ENCODE results near the gene TRIM24. TPM values are rescaled to one million over a fixed set of nuclear protein-coding genes. Genes with fewer than 3 reads are reported as not detected.
"Not testable (repeated sequence)": the region's sequence is repeated elsewhere in the genome, so short reads cannot be mapped to it uniquely, and the experiment has no call there.

TRIM24 gene
- total RNA-seq, 5 donors from 2014 or later (not counting 1 experiment from before 2014, with no cell fraction given): 16.0 to 18.9 (median 17.1) TPM

DNA sequence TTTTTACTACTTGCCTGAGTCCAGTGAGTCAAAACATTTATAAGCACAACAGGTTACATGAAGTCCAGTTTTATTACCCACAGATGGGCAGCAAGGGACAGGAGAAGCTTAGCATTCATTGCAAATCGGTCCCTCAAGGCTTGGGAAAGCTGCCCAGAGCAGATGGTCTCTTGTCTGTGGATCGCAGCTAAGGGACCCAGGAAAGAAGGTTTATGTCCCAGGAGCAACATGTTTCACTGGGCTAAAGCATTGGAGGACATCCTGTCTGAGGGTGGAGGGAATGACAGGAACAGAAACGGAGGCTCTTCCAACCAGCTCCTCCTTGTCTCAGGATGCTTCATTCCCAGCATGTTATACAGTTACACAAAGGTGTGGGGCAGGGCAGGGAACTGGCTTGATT, 39.3 kb downstream of the TRIM24 start:
- H3K9me3 ChIP-seq: no peaks in the 10 kb centered on the region
- H3K27ac ChIP-seq (ENCODE audit: low read length): no peak overlapping the region
- POLR2A ChIA-PET: no interaction called here
- no peaks in the 10 kb centered on the region for H3K36me3 ChIP-seq (ENCODE audit: control insufficient read depth in 2 of 2, extremely low read depth in 1 of 2, insufficient read depth in 1 of 2, low read length in 1 of 2)
- no peaks in the 10 kb centered on the region for H3K27me3 ChIP-seq (replicated peaks in 1 of 2; ENCODE audit: control insufficient read depth in 2 of 2, extremely low read depth in 1 of 2, insufficient read depth in 2 of 2, low read length in 1 of 2)
- Mint-ChIP-seq H3K4me3 (no peak overlapping the region), H3K27me3 (no peaks in the 10 kb centered on the region), H3K36me3 (peaks cover 27% of the 10 kb centered on the region), H3K4me1 (peaks cover 48 to 59% (median 53%) of the 10 kb centered on the region in 3 donors), H3K9me3 (peaks cover 0 to 6% (median 0%) of the 10 kb centered on the region in 3 donors), H3K27ac (no peak overlapping the region)
- no peak overlapping the region for H3K4me3 ChIP-seq (ENCODE audit: control insufficient read depth in 1 of 2, extremely low read depth in 1 of 2, low read length in 1 of 2)
- 100% methylated on average over 2 of the region's 3 CpGs for WGBS (ENCODE audit: insufficient coverage)
- ATAC-seq (replicated peaks in 1 of 4) (no peak), DNase-seq (no peak)
- CTCF ChIA-PET: no interaction called here
- H3K4me1 ChIP-seq (ENCODE audit: control insufficient read depth in 1 of 2, extremely low read depth in 1 of 2, insufficient read depth in 2 of 2, low read length in 2 of 2): no peaks in the 10 kb centered on the region

- H3K36me3 ChIP-seq (ENCODE audit: control insufficient read depth in 2 of 2, extremely low read depth in 1 of 2, insufficient read depth in 1 of 2, low read length in 1 of 2); H3K27ac ChIP-seq (ENCODE audit: low read length); H3K27ac Mint-ChIP-seq; H3K27me3 Mint-ChIP-seq; H3K27me3 ChIP-seq (replicated peaks in 1 of 2; ENCODE audit: control insufficient read depth in 2 of 2, extremely low read depth in 1 of 2, insufficient read depth in 2 of 2, low read length in 1 of 2); H3K9me3 ChIP-seq; H3K4me1 ChIP-seq (ENCODE audit: control insufficient read depth in 1 of 2, extremely low read depth in 1 of 2, insufficient read depth in 2 of 2, low read length in 2 of 2); ATAC-seq (replicated peaks in 1 of 4); DNase-seq; H3K9me3 Mint-ChIP-seq; H3K4me3 ChIP-seq (ENCODE audit: control insufficient read depth in 1 of 2, extremely low read depth in 1 of 2, low read length in 1 of 2); H3K4me3 Mint-ChIP-seq: not testable (repeated sequence)
- peaks cover 45 to 49% (median 49%) of the 10 kb centered on the region in 3 donors for H3K4me1 Mint-ChIP-seq
- peaks cover 34% of the 10 kb centered on the region for H3K36me3 Mint-ChIP-seq
- 100% methylated on average over 1 of the region's 2 CpGs for WGBS (ENCODE audit: insufficient coverage)
- CTCF ChIA-PET: interaction anchor here in 1 of 2 donors (0.7 kb wide), 1 partner anchor 61 kb away, joined by 6 read pairs; no protein-coding TSS in a partner anchor
- POLR2A ChIA-PET: interaction anchor here in 1 of 2 donors (0.5 kb wide), 1 partner anchor 97 kb away, joined by 5 read pairs; no protein-coding TSS in a partner anchor
Measured at GRCh38 chr7:138500303-138500702, 40.2 kb downstream of the TRIM24 start.

DNA sequence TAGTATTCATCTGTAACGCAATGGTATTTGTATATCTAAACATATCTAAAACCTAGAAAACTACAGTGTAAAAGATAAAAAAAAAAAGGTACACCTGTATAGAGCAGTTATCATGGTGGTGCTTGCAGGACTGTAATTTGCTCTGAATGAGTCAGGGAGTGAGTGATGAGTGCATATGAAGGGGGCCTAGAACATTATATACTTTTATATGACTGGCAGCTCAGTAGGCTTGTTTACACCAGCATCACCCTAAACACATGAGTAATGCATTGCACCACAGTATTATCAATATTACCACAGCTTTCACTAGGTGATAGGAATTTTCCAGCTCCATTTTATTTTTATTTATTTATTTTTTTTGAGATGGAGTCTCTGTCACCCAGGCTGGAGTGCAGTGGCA, 40.8 kb downstream of the TRIM24 start:
- peaks cover 0 to 5% of the 10 kb centered on the region in 2 donors for H3K36me3 ChIP-seq (ENCODE audit: control insufficient read depth in 2 of 2, extremely low read depth in 1 of 2, insufficient read depth in 1 of 2, low read length in 1 of 2)
- DNase-seq (no peak), ATAC-seq (replicated peaks in 1 of 4) (no peak)
- peaks cover 36% of the 10 kb centered on the region for H3K36me3 Mint-ChIP-seq
- no peak overlapping the region for H3K4me3 Mint-ChIP-seq
- H3K27me3 Mint-ChIP-seq: no peaks in the 10 kb centered on the region
- ChIA-PET CTCF (no interaction called here), POLR2A (interaction anchor here in 1 of 2 donors (0.5 kb wide), 2 partner anchors 98 to 99 kb away, joined by 5 to 7 read pairs; no protein-coding TSS in a partner anchor)
- H3K4me3 ChIP-seq (ENCODE audit: control insufficient read depth in 1 of 2, extremely low read depth in 1 of 2, low read length in 1 of 2): no peak overlapping the region
- H3K27ac ChIP-seq (ENCODE audit: low read length): no peak overlapping the region
- H3K4me1 Mint-ChIP-seq: peaks cover 44 to 46% (median 46%) of the 10 kb centered on the region in 3 donors
- peaks cover 0 to 6% (median 0%) of the 10 kb centered on the region in 3 donors for H3K9me3 Mint-ChIP-seq
- no CpG with 5 or more reads among the region's 1 CpG for WGBS (ENCODE audit: insufficient coverage)
- H3K9me3 ChIP-seq: no peaks in the 10 kb centered on the region
- no peak overlapping the region for H3K27ac Mint-ChIP-seq
- H3K27me3 ChIP-seq (replicated peaks in 1 of 2; ENCODE audit: control insufficient read depth in 2 of 2, extremely low read depth in 1 of 2, insufficient read depth in 2 of 2, low read length in 1 of 2): no peaks in the 10 kb centered on the region
- H3K4me1 ChIP-seq (ENCODE audit: control insufficient read depth in 1 of 2, extremely low read depth in 1 of 2, insufficient read depth in 2 of 2, low read length in 2 of 2): no peaks in the 10 kb centered on the region

DNA sequence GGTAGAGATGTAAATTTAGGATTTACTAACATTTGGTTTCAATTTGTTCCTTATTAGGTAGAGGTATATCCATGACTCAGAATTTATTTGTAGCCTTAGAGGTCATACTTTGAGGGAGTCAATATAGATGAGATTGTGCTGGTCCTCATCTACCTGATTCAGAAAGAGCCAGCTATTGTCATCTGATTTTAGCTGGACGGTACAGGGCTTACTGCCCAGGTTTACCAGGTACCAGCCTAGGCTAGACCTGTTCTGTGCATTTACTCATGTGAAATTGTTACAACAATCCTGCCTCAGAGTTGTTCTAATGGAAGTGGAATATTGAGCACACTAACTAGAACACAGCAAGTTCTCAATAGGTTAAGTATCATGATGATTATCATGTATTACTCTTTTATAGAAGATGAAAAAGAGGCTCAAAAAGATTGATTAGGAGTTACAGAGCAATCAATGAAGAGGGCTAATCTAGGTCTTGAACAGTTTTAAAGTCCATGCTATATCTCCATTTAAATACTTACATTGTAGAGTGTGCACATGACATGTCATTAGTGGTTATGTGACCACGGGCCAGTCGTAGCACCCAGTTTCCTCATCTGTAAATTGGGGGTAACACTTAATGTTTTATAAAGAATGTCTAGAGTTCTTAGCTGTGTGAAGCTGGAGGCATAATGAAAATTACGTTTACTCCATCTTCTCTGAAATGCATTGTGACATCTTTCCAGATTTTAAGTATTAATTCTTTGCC, 42.1 kb downstream of the TRIM24 start:
- no CpG with 5 or more reads among the region's 4 CpGs for WGBS (ENCODE audit: insufficient coverage)

DNA sequence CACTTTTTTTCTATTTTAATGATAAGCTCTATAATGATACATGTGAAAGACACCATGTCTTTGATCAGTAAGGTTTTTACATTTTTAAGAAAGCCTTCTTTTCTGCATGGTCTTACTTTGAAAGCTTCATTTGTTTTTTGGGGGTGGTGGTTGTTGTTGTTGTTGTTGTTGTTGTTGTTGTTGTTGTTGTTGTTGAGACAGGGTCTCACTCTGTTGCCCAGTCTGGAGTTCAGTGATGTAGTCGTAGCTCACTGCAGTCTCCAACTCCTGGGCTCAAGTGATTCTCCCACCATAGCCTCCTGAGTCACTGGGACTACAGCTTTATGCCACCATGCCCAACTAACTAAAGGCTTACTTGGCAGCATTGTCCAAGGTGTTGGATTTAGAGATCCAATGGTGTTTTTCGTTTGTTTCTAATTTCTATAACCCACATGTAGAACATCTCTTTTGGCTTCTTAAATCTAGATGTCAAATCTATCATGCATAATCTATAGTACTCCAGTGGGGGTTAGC, 45.4 kb downstream of the TRIM24 start:
- peaks cover 42% of the 10 kb centered on the region for H3K36me3 Mint-ChIP-seq
- Histone ChIP-seq H3K27ac (ENCODE audit: low read length) (no peak overlapping the region), H3K4me3 (ENCODE audit: control insufficient read depth in 1 of 2, extremely low read depth in 1 of 2, low read length in 1 of 2) (no peak overlapping the region), H3K36me3 (ENCODE audit: control insufficient read depth in 2 of 2, extremely low read depth in 1 of 2, insufficient read depth in 1 of 2, low read length in 1 of 2) (peaks cover 0 to 6% of the 10 kb centered on the region in 2 donors), H3K27me3 (replicated peaks in 1 of 2; ENCODE audit: control insufficient read depth in 2 of 2, extremely low read depth in 1 of 2, insufficient read depth in 2 of 2, low read length in 1 of 2) (no peaks in the 10 kb centered on the region), H3K9me3 (no peaks in the 10 kb centered on the region), H3K4me1 (ENCODE audit: control insufficient read depth in 1 of 2, extremely low read depth in 1 of 2, insufficient read depth in 2 of 2, low read length in 2 of 2) (no peaks in the 10 kb centered on the region)
- peaks cover 35 to 43% (median 41%) of the 10 kb centered on the region in 3 donors for H3K4me1 Mint-ChIP-seq
- ChIA-PET CTCF (interaction anchor here in 1 of 2 donors (0.6 kb wide), 1 partner anchor 257 kb away, joined by 3 read pairs; no protein-coding TSS in a partner anchor), POLR2A (interaction anchor here in 1 of 2 donors (0.7 kb wide), 2 partner anchors 36 to 132 kb away, joined by 3 read pairs; no protein-coding TSS in a partner anchor)
- DNase-seq (no peak), ATAC-seq (replicated peaks in 1 of 4) (no peak)
- H3K9me3 Mint-ChIP-seq: no peaks in the 10 kb centered on the region
- no peaks in the 10 kb centered on the region for H3K27me3 Mint-ChIP-seq
- no CpG with 5 or more reads among the region's 2 CpGs for WGBS (ENCODE audit: insufficient coverage)
- no peak overlapping the region for H3K27ac Mint-ChIP-seq
- no peak overlapping the region for H3K4me3 Mint-ChIP-seq

More for the DNA sequence above, 42.1 kb downstream of the TRIM24 start:
- Mint-ChIP-seq H3K4me1 (peaks cover 39 to 47% (median 45%) of the 10 kb centered on the region in 3 donors), H3K27ac (no peak overlapping the region), H3K36me3 (peaks cover 42% of the 10 kb centered on the region), H3K27me3 (no peaks in the 10 kb centered on the region), H3K4me3 (no peak overlapping the region), H3K9me3 (peaks cover 0 to 6% (median 0%) of the 10 kb centered on the region in 3 donors)
- H3K27me3 ChIP-seq (replicated peaks in 1 of 2; ENCODE audit: control insufficient read depth in 2 of 2, extremely low read depth in 1 of 2, insufficient read depth in 2 of 2, low read length in 1 of 2): no peaks in the 10 kb centered on the region
- ChIA-PET POLR2A (interaction anchor here in 1 of 2 donors (0.9 kb wide), 1 partner anchor 18 kb away, joined by 4 read pairs; no protein-coding TSS in a partner anchor), CTCF (no interaction called here)
- ATAC-seq (replicated peaks in 1 of 4) (no peak), DNase-seq (no peak)
- peaks cover 0 to 5% of the 10 kb centered on the region in 2 donors for H3K36me3 ChIP-seq (ENCODE audit: control insufficient read depth in 2 of 2, extremely low read depth in 1 of 2, insufficient read depth in 1 of 2, low read length in 1 of 2)
- H3K9me3 ChIP-seq: no peaks in the 10 kb centered on the region
- H3K27ac ChIP-seq (ENCODE audit: low read length): no peak overlapping the region
- no peak overlapping the region for H3K4me3 ChIP-seq (ENCODE audit: control insufficient read depth in 1 of 2, extremely low read depth in 1 of 2, low read length in 1 of 2)
- H3K4me1 ChIP-seq (ENCODE audit: control insufficient read depth in 1 of 2, extremely low read depth in 1 of 2, insufficient read depth in 2 of 2, low read length in 2 of 2): no peaks in the 10 kb centered on the region

DNA sequence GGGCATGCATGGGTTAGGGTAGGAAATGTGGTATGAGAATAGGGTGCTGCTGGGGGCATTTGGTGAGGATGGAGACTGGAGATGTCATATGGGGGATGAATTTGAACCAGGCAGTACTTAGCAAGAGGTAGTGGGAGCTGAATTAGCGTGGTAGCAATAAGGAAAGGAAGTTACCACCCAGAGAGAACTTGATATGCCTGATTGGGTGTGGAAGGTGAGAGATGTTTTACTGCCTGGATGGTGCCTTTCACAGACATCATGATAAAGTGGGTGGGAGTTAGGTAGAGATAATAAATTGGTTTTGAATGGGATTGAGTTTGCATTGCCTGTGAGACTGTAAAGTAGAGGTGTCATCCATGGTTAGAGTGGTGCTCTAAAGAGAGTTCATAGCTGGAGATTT, 46.7 kb downstream of the TRIM24 start:
- Histone ChIP-seq H3K9me3 (no peaks in the 10 kb centered on the region), H3K27me3 (replicated peaks in 1 of 2; ENCODE audit: control insufficient read depth in 2 of 2, extremely low read depth in 1 of 2, insufficient read depth in 2 of 2, low read length in 1 of 2) (no peaks in the 10 kb centered on the region), H3K4me3 (ENCODE audit: control insufficient read depth in 1 of 2, extremely low read depth in 1 of 2, low read length in 1 of 2) (no peak overlapping the region), H3K4me1 (ENCODE audit: control insufficient read depth in 1 of 2, extremely low read depth in 1 of 2, insufficient read depth in 2 of 2, low read length in 2 of 2) (no peaks in the 10 kb centered on the region), H3K36me3 (ENCODE audit: control insufficient read depth in 2 of 2, extremely low read depth in 1 of 2, insufficient read depth in 1 of 2, low read length in 1 of 2) (peaks cover 0 to 10% of the 10 kb centered on the region in 2 donors), H3K27ac (ENCODE audit: low read length) (no peak overlapping the region)
- ATAC-seq (replicated peaks in 1 of 4) (no peak), DNase-seq (no peak)
- CTCF ChIA-PET: interaction anchor here in 1 of 2 donors (0.5 kb wide), 1 partner anchor 30 kb away, joined by 4 read pairs; no protein-coding TSS in a partner anchor
- no peaks in the 10 kb centered on the region for H3K27me3 Mint-ChIP-seq
- no peak overlapping the region for H3K27ac Mint-ChIP-seq
- H3K9me3 Mint-ChIP-seq: peaks cover 0 to 4% (median 3%) of the 10 kb centered on the region in 3 donors
- H3K36me3 Mint-ChIP-seq: peaks cover 49% of the 10 kb centered on the region
- POLR2A ChIA-PET: no interaction called here
- H3K4me1 Mint-ChIP-seq: peaks cover 32 to 39% (median 39%) of the 10 kb centered on the region in 3 donors
- 8% methylated on average over 1 of the region's 1 CpG for WGBS (ENCODE audit: insufficient coverage)
- no peak overlapping the region for H3K4me3 Mint-ChIP-seq
